Sigmoid colon (tissue), 4 donors: ENCODE results near the gene MDFI.

Experiments
- CTCF ChIP-seq, 4 experiments: fragments of 450-650 bp in 3 of 4; fragments of 200-600 bp in 1 of 4; IDR thresholded peaks; one replicate each; pipeline ENCODE4 v1.5.1; 2016 to 2019; ENCODE audit warnings: antibody characterized with exemption in 4 of 4, mild to moderate bottlenecking in 3 of 4, moderate library complexity in 2 of 4
- EP300 ChIP-seq, 4 donors: sonication (generic); formaldehyde crosslinking; IDR thresholded peaks; one replicate each; pipeline ENCODE4 v1.6.1; 2017; ENCODE audit warnings: antibody characterized with exemption in 4 of 4
- POLR2A ChIP-seq, 2 donors: fragments of 450-650 bp; IDR thresholded peaks; one replicate each; pipeline ENCODE4 v1.6.1; 2016; ENCODE audit warnings: antibody characterized with exemption in 2 of 2, mild to moderate bottlenecking in 2 of 2, moderate library complexity in 2 of 2
- POLR2AphosphoS5 ChIP-seq, 4 donors: sonication (generic); formaldehyde crosslinking; IDR thresholded peaks; one replicate each; pipeline ENCODE4 v1.6.1; 2017; ENCODE audit warnings: antibody characterized with exemption in 4 of 4

- TF ChIP-seq POLR2A (IDR thresholded peaks at IDR 0.05): no peak
- TF ChIP-seq CTCF (IDR thresholded peaks at IDR 0.05): no peak
- no peak for TF ChIP-seq POLR2AphosphoS5 (IDR thresholded peaks at IDR 0.05)
- TF ChIP-seq EP300 (IDR thresholded peaks at IDR 0.05): no peak
Observed at GRCh38 chr6:41647061-41647511, 8.8 kb downstream of the MDFI start.
